GM21381 (cell line): Measurements from ENCODE around the gene BTN2A1.
"Not testable (repeated sequence)": the region's sequence is repeated elsewhere in the genome, so short reads cannot be mapped to it uniquely, and the experiment has no call there.

Experiments
- ATAC-seq: cut with Tn5 transposase; IDR thresholded peaks from one replicate; pipeline ENCODE4 v1.9.1; 2021; ENCODE audit warnings: mild to moderate bottlenecking, moderate library complexity; ENCODE audit not compliant: unreplicated experiment

BTN2A1 gene

DNA sequence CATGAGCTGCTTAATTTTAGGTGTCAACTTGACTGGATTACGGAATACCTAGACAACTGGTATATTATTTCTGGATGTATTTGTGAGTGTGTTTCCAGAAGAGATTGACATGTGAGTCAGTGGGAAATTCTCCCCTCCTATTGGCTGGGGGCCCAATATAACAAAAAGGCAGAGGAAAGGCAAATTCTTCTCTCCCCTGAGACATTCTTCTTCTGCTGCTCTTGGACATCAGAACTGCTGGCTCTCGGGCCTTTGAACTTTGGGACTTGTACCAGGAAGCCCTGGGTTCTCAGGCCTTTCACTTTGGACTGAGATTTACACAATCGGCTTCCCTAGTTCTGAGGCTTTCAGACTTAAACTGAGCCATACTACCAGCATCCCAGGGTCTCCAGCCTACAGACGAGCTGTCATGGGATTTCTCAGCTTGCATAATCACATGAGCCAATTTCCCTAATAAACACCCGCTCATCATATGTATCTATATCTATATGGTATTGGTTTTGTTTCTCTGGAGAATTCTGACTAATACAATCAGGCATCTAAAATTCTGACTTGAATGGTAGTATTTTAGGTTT, 25.0 kb upstream of the BTN2A1 start:
- no peak for ATAC-seq

DNA sequence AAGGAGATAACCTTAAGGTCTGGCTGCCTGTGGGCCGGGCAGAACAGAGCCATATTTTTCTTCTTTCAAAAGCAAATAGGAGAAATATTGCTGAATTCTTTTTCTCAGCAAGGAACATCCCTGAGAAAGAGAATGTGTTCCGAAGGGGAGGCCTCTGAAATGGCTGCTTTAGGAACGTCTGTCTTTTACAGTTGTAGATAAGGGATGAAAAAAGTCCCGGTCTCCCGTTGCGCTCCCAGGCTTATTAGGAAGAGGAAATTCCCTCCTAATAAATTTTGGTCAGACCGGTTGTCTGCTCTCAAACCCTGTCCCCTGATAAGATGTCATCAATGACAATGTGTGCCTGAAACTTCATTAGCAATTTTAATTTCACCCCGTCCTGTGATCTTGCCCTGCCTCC, 24.1 kb upstream of the BTN2A1 start:
- not testable (repeated sequence) for ATAC-seq

- ATAC-seq, result no peak
These were observed 21.7 kb upstream of the BTN2A1 start for GRCh38 chr6:26436018-26436417.

GRCh38 chr6:26437550-26437949, 20.2 kb upstream of the BTN2A1 start:
- no peak for ATAC-seq

GRCh38 chr6:26438000-26438399, 19.8 kb upstream of the BTN2A1 start:
- no peak for ATAC-seq

DNA sequence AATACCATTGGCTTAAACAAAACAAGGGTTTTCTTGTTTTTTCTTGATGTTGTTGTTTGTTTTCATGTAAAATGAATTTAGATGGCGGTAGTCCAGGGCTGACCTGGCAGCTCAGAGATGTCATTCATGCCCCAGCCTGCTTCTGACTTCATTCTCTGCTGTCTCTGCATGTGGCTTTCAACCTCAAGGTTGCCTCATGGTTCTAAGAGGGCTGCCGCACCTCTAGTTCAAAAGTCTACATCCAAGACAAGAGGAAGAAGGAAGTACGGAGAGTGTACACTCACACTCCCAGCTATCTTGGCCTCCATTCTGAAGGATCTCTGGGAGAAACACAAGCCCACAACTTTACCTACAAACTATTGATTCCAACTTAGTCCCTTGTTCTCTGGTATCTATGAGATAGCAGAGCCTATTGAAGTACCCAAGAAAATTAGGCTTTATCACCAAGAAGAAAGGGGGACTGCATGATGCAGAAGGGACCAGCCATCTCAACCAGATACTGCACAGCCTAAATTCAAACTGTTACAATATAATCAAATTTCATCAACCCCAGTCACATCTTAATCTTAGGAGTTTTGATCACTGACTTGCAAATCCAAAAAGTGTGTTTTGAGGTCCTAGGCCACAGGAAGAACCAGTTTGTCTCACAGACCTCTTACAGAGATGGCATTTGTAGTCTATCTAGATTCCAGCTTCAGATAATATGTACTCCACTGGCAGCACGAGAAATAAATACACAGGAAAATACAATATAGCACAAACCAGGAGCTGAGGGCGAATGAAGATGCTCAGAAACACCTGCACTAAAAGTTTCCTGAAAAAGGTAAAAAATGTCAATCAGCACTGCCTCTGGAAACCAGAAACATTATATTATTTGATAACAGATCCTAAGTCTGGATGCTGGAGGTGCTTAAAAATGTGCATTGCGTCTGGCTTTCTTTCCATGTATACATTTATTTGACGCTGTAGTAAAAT, 18.3 kb upstream of the BTN2A1 start:
- no peak for ATAC-seq

DNA sequence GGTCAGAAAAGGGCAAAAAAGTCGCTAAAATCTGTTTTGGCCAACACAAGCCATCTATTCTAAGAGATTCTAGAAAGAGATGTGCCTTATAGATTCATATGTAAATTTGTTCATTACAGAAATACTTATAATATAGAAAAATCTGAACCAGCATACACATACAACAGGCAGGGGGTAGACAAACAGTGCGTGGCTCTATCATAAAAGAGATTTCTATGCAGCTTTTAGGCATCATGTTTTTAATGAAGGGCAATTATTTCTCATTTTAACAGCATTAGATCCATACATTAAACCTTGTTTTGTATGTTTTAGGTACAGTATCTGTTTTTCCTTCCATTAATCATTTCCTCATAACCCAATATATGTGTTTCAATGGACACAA, 16.8 kb upstream of the BTN2A1 start:
- ATAC-seq, result no peak

DNA sequence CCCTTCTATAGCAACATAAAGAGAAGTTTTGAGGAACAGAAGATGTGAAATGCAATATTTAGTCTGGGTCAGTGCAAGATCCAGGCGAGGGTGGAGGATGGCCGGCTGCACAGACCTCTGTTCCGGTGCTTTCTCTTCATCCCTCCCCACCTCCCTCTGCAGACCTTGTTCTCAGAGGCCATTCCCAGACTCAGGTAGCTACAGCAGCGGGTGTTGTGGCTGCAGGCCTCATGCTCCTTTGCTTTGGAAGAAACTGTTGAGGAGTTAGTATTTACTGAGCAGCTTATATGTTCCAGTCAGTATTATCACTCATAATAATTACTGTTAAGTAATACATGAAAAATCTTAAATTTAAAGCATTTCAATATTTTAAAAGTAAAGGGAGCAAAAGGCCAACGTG, 15.8 kb upstream of the BTN2A1 start:
- no peak for ATAC-seq

DNA sequence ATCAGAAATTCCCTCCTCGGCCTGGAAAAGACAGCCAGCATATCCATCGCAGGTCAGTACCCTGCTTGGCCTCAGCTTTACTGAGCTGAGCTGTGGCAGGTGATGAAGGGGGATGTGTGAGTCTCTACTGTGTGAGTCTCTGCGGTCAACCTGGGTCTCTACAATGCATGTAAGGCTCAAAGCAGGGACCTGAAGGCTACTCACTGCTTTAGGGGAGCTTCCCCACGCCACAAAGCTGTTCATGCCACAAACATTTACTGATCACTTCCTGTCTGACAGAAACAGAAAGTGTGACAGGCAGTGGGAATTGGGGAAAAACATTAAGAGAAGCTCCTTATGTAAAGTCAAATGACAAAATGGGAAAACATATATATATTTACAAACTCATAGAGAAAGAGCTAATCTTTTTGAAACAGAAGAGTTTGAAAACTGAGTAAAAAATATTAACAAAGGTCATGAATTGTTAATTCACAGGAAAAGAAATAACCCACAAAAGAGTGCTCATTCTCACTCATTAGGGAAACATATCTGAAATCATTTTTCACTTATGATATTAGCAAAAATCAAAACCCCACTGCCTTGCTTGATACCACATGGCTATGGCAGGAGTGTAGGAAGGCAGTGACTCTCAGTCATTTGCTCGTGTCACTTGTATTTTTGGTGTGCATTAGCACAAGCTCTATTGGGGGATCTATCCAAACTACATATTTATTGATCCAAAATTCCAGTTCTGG, 11.7 kb upstream of the BTN2A1 start:
- peak; percentile 93 for ATAC-seq

GRCh38 chr6:26447257-26447656, 10.5 kb upstream of the BTN2A1 start:
- ATAC-seq, result no peak

GRCh38 chr6:26450240-26450639, 7.5 kb upstream of the BTN2A1 start:
- ATAC-seq, result no peak

- no peak for ATAC-seq
These were observed 5.0 kb upstream of the BTN2A1 start for GRCh38 chr6:26452631-26453235.

- no peak for ATAC-seq
These were observed 3.1 kb upstream of the BTN2A1 start for GRCh38 chr6:26454631-26455030.

- no peak for ATAC-seq
These were observed 2.3 kb upstream of the BTN2A1 start for GRCh38 chr6:26455357-26455970.

DNA sequence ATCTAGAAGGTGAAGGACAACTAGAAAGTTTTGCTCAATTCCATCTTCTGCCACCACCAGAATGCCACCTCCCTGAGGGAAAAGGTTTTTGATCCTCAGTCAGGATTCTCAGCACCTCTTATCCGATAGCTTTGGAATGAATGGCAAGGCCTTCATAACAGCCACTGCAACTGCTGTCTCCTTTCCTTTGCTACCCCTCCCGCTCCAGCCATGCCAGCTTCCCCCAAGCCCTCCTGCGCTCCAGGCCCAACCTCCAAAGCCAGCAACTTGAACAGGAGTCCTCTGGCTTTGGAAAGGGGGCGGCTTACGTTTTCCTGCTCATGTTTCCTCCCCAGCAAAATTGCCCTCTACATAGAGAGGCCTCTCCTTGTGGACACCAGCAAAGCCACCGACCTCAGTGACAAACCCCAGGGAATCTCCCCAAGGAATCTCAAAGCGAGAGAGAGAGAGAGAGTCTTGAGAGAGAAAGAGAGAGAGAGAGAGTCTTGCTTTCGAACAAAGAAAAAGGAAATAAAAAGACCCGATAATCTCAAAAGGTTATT, 420 bp upstream of the BTN2A1 start:
- ATAC-seq, result peak; percentile 16

GRCh38 chr6:26459023-26459810, 1.5 kb downstream of the BTN2A1 start:
- ATAC-seq, result no peak

DNA sequence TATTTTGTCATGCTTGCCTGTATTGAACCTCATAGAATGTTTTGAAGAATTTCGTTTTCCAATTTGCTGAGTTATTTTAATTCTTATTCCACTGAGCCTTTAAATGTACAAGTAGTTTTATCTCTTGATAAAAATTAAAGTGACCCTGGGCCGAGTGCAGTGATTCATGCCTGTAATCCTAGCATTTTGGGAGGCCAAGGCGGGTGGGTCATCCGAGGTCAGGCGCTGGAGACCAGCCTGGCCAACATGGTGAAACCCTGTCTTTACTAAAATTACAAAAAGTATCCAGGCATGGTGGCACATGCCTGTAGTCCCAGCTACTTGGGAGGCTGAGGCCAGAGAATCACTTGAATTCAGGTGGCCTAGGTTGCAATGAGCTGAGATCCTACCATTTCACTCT, 3.6 kb downstream of the BTN2A1 start:
- ATAC-seq, result not testable (repeated sequence)

- ATAC-seq, result no peak
These were observed 6.3 kb downstream of the BTN2A1 start for GRCh38 chr6:26464014-26464413.

DNA sequence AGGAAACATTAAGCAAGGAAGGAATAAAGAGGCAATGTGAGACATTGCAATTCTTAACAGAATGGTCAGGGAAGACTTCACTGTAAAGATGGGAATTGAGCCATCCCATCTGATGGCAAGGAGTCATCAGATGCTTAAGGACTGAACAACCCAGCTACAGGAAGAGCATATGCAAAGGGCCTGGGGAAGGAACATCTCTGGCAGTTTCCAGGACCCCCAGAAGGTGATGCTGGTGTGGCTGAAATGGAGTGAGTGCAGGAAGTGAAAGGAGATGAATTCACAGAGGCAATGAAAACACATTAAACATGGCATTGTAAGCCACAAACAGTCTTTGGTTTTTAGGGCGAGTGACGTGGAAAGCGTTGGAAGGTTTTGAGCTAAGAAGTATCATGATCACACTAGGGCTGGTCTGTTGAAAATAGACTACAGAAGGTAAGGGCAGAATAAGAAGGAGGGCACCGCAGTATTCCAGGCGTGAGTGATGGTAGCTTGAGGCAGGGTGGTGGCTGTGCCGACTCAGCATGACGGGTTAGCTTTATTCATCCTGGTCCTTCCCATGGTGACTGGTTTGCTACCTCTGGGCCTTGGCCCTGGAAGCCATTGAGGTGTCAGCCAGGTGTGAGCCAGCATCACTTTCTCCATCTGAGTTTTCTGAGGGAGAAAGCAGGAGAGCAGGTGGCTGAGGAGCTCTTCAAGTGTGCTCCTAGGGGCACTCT, 6.8 kb downstream of the BTN2A1 start:
- no peak for ATAC-seq
